HEK293T (cell line): ENCODE results near the gene GLRB.

Experiments used
- BHLHE40 ChIP-seq: fragments of 450-650 bp; IDR thresholded peaks from 2 replicates; pipeline ENCODE4 v1.6.1; 2016; ENCODE audit warnings: mild to moderate bottlenecking, moderate library complexity, borderline replicate concordance
- HDGF ChIP-seq: fragments of 450-650 bp; IDR thresholded peaks from 2 replicates; pipeline ENCODE4 v1.6.1; 2017; ENCODE audit warnings: antibody characterized with exemption, borderline replicate concordance
- SP1 ChIP-seq: fragments of 450-650 bp; IDR thresholded peaks from 2 replicates; pipeline ENCODE4 v1.6.1; 2017
- TARDBP ChIP-seq: fragments of 450-650 bp; IDR thresholded peaks from 2 replicates; pipeline ENCODE4 v1.6.1; 2016

- TF ChIP-seq HDGF (no peak), SP1 (no peak), BHLHE40 (no peak), TARDBP (no peak)
These were observed 39.8 kb downstream of the GLRB start for GRCh38 chr4:157115613-157116335.
